Liver (tissue), 3 donors: ENCODE measurements around the gene FIGLA.

Experiments used
- ATF3 ChIP-seq: IDR thresholded peaks from 2 replicates; pipeline ENCODE4 v1.6.1; 2016; ENCODE audit warnings: antibody characterized with exemption
- CTCF ChIP-seq: fragments of 150-350 bp; IDR thresholded peaks from 2 replicates; pipeline ENCODE4 v1.5.1; 2017; ENCODE audit warnings: improper control_type of control experiment, low read depth, low read length; ENCODE audit not compliant: missing input control
- EGR1 ChIP-seq, 2 donors: IDR thresholded peaks; 2 replicates each; pipeline ENCODE4 v1.6.1; 2016 to 2018; ENCODE audit warnings: antibody characterized with exemption in 2 of 2, low read depth in 2 of 2
- GABPA ChIP-seq, 2 donors: IDR thresholded peaks in 1 of 2; conservative IDR thresholded peaks in 1 of 2; 2 replicates each; pipeline ENCODE4 v1.6.1; 2016; ENCODE audit warnings: antibody characterized with exemption in 2 of 2, mild to moderate bottlenecking in 1 of 2, moderate library complexity in 1 of 2
- JUND ChIP-seq, 2 donors: IDR thresholded peaks; 2 replicates each; pipeline ENCODE4 v1.6.1; 2016; ENCODE audit warnings: antibody characterized with exemption in 2 of 2
- MAX ChIP-seq: IDR thresholded peaks from 2 replicates; pipeline ENCODE4 v1.6.1; 2016; ENCODE audit warnings: antibody characterized with exemption
- NR2F2 ChIP-seq: IDR thresholded peaks from 2 replicates; pipeline ENCODE4 v1.6.1; 2016; ENCODE audit warnings: antibody characterized with exemption
- RAD21 ChIP-seq, 2 donors: IDR thresholded peaks; 2 replicates each; pipeline ENCODE4 v1.6.1; 2016; ENCODE audit warnings: antibody characterized with exemption in 2 of 2, mild to moderate bottlenecking in 2 of 2
- REST ChIP-seq: IDR thresholded peaks from 2 replicates; pipeline ENCODE4 v1.6.1; 2016; ENCODE audit warnings: antibody characterized with exemption, mild to moderate bottlenecking
- RXRA ChIP-seq, 2 donors: IDR thresholded peaks; 2 replicates each; pipeline ENCODE4 v1.6.1; 2017 to 2018; ENCODE audit warnings: antibody characterized with exemption in 2 of 2, mild to moderate bottlenecking in 1 of 2
- SP1 ChIP-seq: IDR thresholded peaks from 2 replicates; pipeline ENCODE4 v1.6.1; 2018; ENCODE audit warnings: antibody characterized with exemption, mild to moderate bottlenecking
- TAF1 ChIP-seq: conservative IDR thresholded peaks from 2 replicates; pipeline ENCODE4 v1.6.1; 2016; ENCODE audit warnings: antibody characterized with exemption, mild to moderate bottlenecking
- YY1 ChIP-seq: IDR thresholded peaks from 2 replicates; pipeline ENCODE4 v1.6.1; 2016; ENCODE audit warnings: antibody characterized with exemption, mild to moderate bottlenecking
- donor health status: healthy.
- donor health status: healthy.

- TF ChIP-seq RAD21 (IDR thresholded peaks at IDR 0.05) (no peak), CTCF (no peak), EGR1 (IDR thresholded peaks at IDR 0.05; ENCODE audit: low read depth in 2 of 2) (no peak), YY1 (no peak), SP1 (no peak), MAX (no peak), RXRA (IDR thresholded peaks at IDR 0.05) (no peak), JUND (IDR thresholded peaks at IDR 0.05) (no peak), TAF1 (no peak), ATF3 (no peak), REST (no peak), GABPA (IDR thresholded peaks at IDR 0.05 in 1 of 2, conservative IDR thresholded peaks at IDR 0.05 in 1 of 2) (no peak), NR2F2 (no peak)
These were observed 7.1 kb upstream of the FIGLA start for GRCh38 chr2:70797506-70797905.
